T1000 (cell line): ENCODE results near the gene CCDC106.

Experiments
- DNase-seq: peaks from one replicate; lab custom pipeline; 2025; ENCODE audit warnings: mixed read lengths; lab: John Stamatoyannopoulos, UW

Gene CCDC106

DNA sequence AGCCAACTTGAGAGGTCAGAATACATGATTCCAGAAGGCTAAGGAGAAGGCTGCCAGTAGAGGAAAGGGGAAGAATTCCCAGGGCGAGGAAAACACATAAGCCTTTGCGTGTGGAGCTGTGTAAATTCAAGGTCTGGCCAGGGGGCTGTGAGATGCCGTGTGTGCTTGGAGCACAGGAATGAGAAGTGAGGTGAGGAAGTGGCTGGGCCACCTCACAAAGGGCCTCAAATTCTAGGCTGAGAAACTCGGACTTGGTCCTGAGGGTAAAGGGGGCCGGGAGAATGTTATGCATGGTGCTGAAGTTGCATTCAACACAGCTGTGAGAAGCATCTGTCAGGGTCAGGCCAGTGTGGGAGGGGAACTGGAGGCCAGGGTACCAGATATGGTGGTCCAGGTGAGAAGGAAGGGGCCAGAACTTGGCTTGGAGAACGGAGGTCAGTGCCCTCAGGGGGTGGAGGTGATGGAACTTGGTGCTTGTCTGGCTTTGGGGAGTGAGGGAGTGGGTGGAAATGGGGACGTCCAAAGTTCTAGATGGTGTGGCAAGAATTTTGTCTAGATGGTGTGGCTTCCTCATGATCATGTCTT lies 12.1 kb upstream of the CCDC106 start:
- DNase-seq: no peak

- no peak for DNase-seq
These were observed 11.3 kb upstream of the CCDC106 start for GRCh38 chr19:55636723-55637122.

DNA sequence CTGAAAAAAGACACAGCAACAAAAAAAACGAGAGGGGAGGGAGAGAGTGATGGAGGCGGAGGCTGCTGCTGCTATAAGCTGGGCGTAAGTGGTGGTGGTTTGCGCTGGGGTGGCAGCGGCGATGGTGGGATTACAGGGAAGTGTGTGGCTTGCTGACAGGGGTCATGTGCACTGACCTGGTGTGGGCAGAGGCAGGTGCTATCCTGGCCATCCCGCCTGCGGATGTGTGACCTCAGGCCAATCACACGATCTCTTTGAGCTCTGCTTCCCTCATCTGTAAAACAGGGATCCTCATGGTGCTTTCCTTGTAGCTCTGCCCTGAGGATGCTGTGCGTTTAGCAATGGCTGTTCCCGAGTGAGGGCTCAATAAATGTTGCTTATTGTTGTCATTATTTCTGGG lies 10.5 kb upstream of the CCDC106 start:
- no peak for DNase-seq

GRCh38 chr19:55638864-55639359 lies 9.1 kb upstream of the CCDC106 start:
- peak; percentile 6 for DNase-seq

- DNase-seq: no peak
These were observed 7.9 kb upstream of the CCDC106 start for GRCh38 chr19:55640043-55640576.

- DNase-seq: peak; percentile 58
These were observed 7.2 kb upstream of the CCDC106 start, which contains the start of gene ZNF580 for GRCh38 chr19:55640577-55641425. TSS of gene ZNF580 (plus strand) at chr19:55641002. CDS start at chr19:55642509, 1,507 bp downstream.

- DNase-seq: no peak
These were observed 6.4 kb upstream of the CCDC106 start for GRCh38 chr19:55641426-55642152.

DNA sequence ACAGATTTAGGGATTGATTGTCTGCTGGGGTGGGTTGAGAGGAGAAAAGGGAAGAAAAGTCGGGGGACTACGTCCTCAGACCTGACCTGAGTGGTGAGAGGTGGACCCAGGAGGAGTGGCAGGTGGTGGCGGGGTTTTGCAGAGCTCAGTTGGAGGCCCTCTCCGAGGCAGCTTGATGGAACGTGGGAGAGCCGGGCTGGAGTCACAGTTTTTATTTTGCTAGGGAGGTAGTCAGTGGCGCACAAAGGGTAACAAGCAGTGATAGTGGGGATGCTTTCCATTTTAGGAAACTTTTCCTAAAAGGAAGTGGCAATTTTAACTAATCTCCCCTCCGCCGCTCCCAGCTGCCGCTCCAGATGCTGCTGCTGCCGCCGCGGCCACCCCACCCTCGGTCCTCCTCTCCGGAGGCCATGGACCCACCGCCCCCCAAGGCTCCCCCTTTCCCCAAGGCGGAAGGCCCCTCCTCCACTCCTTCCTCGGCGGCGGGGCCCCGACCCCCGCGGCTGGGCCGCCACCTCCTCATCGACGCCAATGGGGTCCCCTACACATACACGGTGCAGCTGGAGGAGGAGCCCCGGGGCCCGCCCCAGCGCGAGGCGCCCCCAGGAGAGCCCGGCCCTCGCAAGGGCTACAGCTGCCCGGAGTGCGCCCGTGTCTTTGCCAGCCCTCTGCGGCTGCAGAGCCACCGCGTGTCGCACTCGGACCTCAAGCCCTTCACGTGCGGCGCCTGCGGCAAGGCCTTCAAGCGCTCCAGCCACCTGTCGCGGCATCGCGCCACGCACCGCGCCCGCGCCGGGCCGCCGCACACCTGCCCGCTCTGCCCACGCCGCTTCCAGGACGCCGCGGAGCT lies 5.6 kb upstream of the CCDC106 start:
- DNase-seq: no peak

- peak; percentile 40 for DNase-seq
These were observed 4.8 kb upstream of the CCDC106 start, which contains the start of gene ZNF581 for GRCh38 chr19:55643003-55643886. TSS of gene ZNF581 (plus strand) at chr19:55643649. CDS start at chr19:55644572, 923 bp downstream.

DNA sequence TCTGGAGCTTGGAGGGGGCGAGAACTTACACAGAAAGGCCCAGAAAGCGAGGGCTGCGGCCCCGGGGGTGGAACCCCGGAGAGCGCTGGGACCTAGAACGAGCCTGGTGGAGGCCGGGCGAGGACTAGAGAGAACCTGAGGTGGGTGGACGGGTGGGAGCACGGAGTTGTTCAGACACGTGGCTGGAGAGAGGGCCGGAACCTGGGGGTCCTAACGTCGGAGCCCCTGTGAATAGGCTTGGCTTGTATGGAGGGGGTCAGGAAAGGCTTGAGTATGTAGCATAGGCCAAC lies 4.2 kb upstream of the CCDC106 start:
- DNase-seq: no peak

GRCh38 chr19:55644191-55644833 lies 3.7 kb upstream of the CCDC106 start:
- DNase-seq: no peak

DNA sequence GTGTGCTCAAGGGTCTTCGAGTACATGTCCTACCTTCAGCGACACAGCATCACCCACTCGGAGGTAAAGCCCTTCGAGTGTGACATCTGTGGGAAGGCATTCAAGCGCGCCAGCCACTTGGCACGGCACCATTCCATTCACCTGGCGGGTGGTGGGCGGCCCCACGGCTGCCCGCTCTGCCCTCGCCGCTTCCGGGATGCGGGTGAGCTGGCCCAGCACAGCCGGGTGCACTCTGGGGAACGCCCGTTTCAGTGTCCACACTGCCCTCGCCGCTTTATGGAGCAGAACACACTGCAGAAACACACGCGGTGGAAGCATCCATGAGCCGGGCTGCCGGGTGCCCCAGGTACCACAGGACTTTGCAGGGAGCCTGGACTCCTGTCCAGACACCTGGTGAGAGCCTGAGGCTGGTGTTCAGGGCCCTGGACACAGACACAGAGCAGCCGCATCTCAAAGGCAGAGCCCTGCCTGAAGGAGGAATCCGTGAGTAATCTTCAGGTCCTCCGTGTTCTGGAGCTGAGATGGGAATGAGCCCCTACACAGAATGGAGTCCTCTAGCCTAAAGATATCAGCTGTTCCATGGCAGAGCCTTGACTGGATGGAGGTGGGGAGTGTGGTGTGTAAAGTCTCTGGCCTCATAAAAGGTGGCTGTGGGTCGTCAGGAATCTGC lies 3.0 kb upstream of the CCDC106 start:
- DNase-seq: no peak

GRCh38 chr19:55645512-55645881 lies 2.5 kb upstream of the CCDC106 start:
- no peak for DNase-seq

GRCh38 chr19:55646889-55647731 lies 902 bp upstream of the CCDC106 start:
- DNase-seq: no peak

DNA sequence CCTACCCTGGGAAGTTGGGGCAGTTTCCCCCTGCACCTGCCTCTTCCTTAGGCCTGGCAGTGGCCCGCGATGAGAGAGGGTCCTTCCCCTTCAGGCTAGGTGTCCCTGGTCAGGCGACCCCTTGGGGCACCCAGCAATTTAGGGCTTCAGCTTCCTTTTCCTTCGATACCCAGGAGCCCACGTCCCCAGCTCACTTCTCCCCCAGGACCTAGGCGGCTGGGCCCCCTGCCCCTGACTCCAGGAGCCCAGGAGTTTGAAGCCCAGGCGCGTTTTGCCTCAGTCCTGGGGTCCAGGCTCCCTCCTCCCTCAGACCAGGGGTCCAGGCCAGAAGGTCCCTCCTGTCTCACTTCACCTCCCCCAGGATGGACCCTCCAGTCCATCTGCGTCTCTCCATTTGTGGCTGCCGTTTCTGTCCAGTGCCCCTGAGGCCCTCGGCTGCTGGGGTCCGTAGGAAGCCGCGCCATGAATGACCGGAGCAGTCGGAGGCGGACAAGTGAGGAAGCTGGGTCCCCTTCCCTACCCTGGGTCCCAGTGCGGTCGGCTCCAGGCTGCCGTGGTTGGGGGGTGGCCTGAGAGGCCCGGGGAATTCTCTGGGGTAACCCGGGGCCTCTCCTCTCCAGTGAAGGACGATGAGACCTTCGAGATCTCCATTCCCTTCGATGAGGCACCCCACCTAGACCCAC lies 714 bp downstream of the CCDC106 start:
- no peak for DNase-seq

GRCh38 chr19:55649268-55650125 lies 1.5 kb downstream of the CCDC106 start:
- no peak for DNase-seq

GRCh38 chr19:55650126-55650557 lies 2.1 kb downstream of the CCDC106 start:
- DNase-seq: no peak
